K562 (cell line): ENCODE results near the gene ERFL. TPM values are rescaled to one million over a fixed set of nuclear protein-coding genes. Genes with fewer than 3 reads are reported as not detected.

ENCODE experiments used
- PHF8 ChIP-seq: fragments of 200-600 bp; sonication (generic); IDR thresholded peaks from 2 replicates; pipeline ENCODE4 v1.6.1; 2012; ENCODE audit warnings: mixed run types, mild to moderate bottlenecking, inconsistent platforms, low read length, moderate library complexity, borderline replicate concordance
- PML ChIP-seq: IDR thresholded peaks from 2 replicates; pipeline ENCODE4 v1.6.1; 2012; ENCODE audit warnings: low read length, inconsistent platforms
- RAD21 ChIP-seq, 2 experiments: fragments of 250-450 bp in 1 of 2; fragments of 450-650 bp in 1 of 2; sonication (Bioruptor Pico) in 1 of 2; formaldehyde crosslinking in 1 of 2; IDR thresholded peaks in 1 of 2; conservative IDR thresholded peaks in 1 of 2; 2 replicates each; pipeline versions ENCODE4 v1.4.0 to v1.8.0; 2020 to 2022; ENCODE audit warnings: mild to moderate bottlenecking in 2 of 2, moderate library complexity in 1 of 2
- SETDB1 ChIP-seq: IDR thresholded peaks from one replicate; pipeline ENCODE4 v1.6.1; 2012; ENCODE audit warnings: low read length, control low read depth, inconsistent platforms
- ZNF324 ChIP-seq: fragments of 250-450 bp; sonication (Bioruptor Pico); IDR thresholded peaks from 2 replicates; pipeline ENCODE4 v1.4.0; 2020; ENCODE audit warnings: mild to moderate bottlenecking
- ZNF696 ChIP-seq: fragments of 250-450 bp; sonication (Bioruptor Pico); conservative IDR thresholded peaks from 2 replicates; pipeline ENCODE4 v1.4.0; 2020; ENCODE audit warnings: mild to moderate bottlenecking, moderate library complexity
- polyA plus RNA-seq, 8 experiments: library from polyadenylated mRNA; depleted of rRNA in 4 of 8; stranded (reverse) in 5 of 8; unstranded in 3 of 8; fragments of >200 nt; fragmentation: Nextera tagmentation in 2 of 8; fragmentation: Illumina TruSeq in 1 of 8; extraction: Ambion mirVana in 2 of 8; extraction: Trizol in 1 of 8; gene quantifications; 2 replicates each; pipeline versions ENCODE4 v1.2.1 to v1.2.3, GENCODE V29; 2011 to 2014; ENCODE audit warnings: inconsistent platforms in 1 of 8, missing spikeins in 1 of 8
- total RNA-seq, 7 experiments: library from RNA; depleted of rRNA in 6 of 7; stranded (reverse); fragments of >200 nt in 6 of 7; fragmentation: Illumina TruSeq in 2 of 7; extraction: Trizol in 2 of 7; gene quantifications; 2 replicates each; pipeline versions ENCODE4 v1.2.1 to v1.2.3, GENCODE V29; 2011 to 2021; ENCODE audit warnings: low replicate concordance in 1 of 7
- TF ChIP-seq, protein P1 (sequence below): IDR thresholded peaks from 2 replicates; pipeline ENCODE4 v1.6.1; 2011; ENCODE audit warnings: borderline replicate concordance, low read depth, mild to moderate bottlenecking, moderate library complexity, low read length; ENCODE audit not compliant: insufficient read depth, poor library complexity, severe bottlenecking
- TF ChIP-seq, protein P2 (sequence below): IDR thresholded peaks from 2 replicates; pipeline ENCODE4 v1.6.1; 2016; ENCODE audit warnings: missing genetic modification characterization, missing compliant biosample characterization
- TF ChIP-seq, protein P3 (sequence below), 2 experiments: fragments of 450-650 bp in 1 of 2; IDR thresholded peaks; 2 replicates each; pipeline ENCODE4 v1.6.1; 2011 to 2017; ENCODE audit warnings: low read depth in 2 of 2, antibody characterized with exemption in 1 of 2, borderline replicate concordance in 1 of 2, low read length in 1 of 2, mild to moderate bottlenecking in 1 of 2, mixed read lengths in 1 of 2; ENCODE audit not compliant: control insufficient read depth in 1 of 2
- TF ChIP-seq, protein P4 (sequence below): fragments of 200-800 bp; sonication (Bioruptor generic); IDR thresholded peaks from 2 replicates; pipeline ENCODE4 v1.6.1; 2017; ENCODE audit warnings: missing genetic modification characterization, missing compliant biosample characterization
- TF ChIP-seq, protein P5 (sequence below): sonication (generic); formaldehyde crosslinking; IDR thresholded peaks from 2 replicates; pipeline ENCODE4 v1.8.1; 2022; ENCODE audit warnings: missing genetic modification reagents
- TF ChIP-seq, protein P6 (sequence below), 2 experiments: fragments of 200-800 bp in 1 of 2; sonication (Bioruptor generic) in 1 of 2; sonication (generic) in 1 of 2; formaldehyde crosslinking in 1 of 2; IDR thresholded peaks in 1 of 2; conservative IDR thresholded peaks in 1 of 2; 2 replicates each; pipeline versions ENCODE4 v1.5.0 to v1.6.1; 2016 to 2020; ENCODE audit warnings: missing compliant biosample characterization in 1 of 2, missing genetic modification characterization in 1 of 2, missing genetic modification reagents in 1 of 2

ERFL gene
- total and polyA plus RNA-seq, 9 of the 15 experiments (the other 6 are each of a cell fraction or from before 2014, with no cell fraction given) = 0.07 to 0.75 (median 0.32) TPM; not detected in 4

DNA sequence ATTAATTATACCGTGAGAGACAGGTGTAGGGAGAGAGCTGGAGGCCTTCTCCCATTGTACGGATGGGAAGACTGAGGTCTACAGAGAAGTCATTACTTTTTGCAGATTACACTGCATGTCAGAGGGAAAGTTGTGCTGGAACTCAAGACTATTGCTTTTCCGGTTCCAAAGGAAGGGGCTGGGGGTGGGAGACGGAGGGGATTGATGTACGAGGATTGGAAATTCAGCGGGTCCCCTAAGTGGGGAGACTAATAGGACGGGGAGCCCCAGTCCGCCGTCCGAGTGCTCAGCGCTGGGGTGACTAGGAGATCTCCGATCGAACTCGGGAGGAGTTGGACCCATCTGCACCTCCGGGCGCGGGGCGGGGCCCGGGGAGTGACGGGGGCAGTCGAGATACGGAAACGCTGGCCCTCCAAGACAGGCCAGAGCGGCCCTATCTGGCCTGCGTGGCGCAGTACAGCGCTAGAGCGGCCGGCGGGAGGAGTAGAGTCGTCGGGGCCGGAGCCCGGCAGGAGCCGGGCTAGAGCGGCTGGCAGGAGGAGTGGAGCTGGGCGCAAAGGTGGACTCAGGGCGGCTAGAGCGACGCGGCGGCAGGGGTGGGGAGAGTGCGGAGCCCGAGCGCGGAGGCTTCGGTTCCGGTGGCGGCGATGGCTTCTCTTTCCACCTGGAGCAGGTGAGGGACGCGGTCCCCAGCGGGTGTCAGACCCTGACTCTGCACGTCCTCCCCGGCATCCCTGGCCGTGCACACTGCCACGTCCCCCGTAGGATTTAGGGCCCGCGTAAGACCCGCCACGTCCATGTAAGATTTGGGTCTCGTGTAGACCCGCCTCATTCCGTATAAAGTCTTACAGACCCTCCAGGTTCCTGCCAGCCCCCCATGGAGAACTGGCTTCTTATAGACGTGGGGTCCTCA, 44.2 kb downstream of the ERFL start (continued):
- no peak; the same call in 1 of the 2 replicates for TF ChIP-seq PML
- TF ChIP-seq, protein P1, sequence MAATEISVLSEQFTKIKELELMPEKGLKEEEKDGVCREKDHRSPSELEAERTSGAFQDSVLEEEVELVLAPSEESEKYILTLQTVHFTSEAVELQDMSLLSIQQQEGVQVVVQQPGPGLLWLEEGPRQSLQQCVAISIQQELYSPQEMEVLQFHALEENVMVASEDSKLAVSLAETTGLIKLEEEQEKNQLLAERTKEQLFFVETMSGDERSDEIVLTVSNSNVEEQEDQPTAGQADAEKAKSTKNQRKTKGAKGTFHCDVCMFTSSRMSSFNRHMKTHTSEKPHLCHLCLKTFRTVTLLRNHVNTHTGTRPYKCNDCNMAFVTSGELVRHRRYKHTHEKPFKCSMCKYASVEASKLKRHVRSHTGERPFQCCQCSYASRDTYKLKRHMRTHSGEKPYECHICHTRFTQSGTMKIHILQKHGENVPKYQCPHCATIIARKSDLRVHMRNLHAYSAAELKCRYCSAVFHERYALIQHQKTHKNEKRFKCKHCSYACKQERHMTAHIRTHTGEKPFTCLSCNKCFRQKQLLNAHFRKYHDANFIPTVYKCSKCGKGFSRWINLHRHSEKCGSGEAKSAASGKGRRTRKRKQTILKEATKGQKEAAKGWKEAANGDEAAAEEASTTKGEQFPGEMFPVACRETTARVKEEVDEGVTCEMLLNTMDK = peak; percentile 80
- TF ChIP-seq, protein P2, sequence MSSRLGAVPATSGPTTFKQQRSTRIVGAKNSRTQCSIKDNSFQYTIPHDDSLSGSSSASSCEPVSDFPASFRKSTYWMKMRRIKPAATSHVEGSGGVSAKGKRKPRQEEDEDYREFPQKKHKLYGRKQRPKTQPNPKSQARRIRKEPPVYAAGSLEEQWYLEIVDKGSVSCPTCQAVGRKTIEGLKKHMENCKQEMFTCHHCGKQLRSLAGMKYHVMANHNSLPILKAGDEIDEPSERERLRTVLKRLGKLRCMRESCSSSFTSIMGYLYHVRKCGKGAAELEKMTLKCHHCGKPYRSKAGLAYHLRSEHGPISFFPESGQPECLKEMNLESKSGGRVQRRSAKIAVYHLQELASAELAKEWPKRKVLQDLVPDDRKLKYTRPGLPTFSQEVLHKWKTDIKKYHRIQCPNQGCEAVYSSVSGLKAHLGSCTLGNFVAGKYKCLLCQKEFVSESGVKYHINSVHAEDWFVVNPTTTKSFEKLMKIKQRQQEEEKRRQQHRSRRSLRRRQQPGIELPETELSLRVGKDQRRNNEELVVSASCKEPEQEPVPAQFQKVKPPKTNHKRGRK (tag) = no peak
- TF ChIP-seq, protein P3, sequence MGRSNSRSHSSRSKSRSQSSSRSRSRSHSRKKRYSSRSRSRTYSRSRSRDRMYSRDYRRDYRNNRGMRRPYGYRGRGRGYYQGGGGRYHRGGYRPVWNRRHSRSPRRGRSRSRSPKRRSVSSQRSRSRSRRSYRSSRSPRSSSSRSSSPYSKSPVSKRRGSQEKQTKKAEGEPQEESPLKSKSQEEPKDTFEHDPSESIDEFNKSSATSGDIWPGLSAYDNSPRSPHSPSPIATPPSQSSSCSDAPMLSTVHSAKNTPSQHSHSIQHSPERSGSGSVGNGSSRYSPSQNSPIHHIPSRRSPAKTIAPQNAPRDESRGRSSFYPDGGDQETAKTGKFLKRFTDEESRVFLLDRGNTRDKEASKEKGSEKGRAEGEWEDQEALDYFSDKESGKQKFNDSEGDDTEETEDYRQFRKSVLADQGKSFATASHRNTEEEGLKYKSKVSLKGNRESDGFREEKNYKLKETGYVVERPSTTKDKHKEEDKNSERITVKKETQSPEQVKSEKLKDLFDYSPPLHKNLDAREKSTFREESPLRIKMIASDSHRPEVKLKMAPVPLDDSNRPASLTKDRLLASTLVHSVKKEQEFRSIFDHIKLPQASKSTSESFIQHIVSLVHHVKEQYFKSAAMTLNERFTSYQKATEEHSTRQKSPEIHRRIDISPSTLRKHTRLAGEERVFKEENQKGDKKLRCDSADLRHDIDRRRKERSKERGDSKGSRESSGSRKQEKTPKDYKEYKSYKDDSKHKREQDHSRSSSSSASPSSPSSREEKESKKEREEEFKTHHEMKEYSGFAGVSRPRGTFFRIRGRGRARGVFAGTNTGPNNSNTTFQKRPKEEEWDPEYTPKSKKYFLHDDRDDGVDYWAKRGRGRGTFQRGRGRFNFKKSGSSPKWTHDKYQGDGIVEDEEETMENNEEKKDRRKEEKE (IDR thresholded peaks at IDR 0.05; ENCODE audit: borderline replicate concordance in 1 of 2, control insufficient read depth in 1 of 2, low read depth in 2 of 2, low read length in 1 of 2) = peak in 1 of 2 experiments; percentile 94; a peak in 2 of 4 replicates
- TF ChIP-seq RAD21 (CRISPR knock-in tag; conservative IDR thresholded peaks at IDR 0.05 in 1 of 2, IDR thresholded peaks at IDR 0.05 in 1 of 2) = no peak
- TF ChIP-seq, protein P4, sequence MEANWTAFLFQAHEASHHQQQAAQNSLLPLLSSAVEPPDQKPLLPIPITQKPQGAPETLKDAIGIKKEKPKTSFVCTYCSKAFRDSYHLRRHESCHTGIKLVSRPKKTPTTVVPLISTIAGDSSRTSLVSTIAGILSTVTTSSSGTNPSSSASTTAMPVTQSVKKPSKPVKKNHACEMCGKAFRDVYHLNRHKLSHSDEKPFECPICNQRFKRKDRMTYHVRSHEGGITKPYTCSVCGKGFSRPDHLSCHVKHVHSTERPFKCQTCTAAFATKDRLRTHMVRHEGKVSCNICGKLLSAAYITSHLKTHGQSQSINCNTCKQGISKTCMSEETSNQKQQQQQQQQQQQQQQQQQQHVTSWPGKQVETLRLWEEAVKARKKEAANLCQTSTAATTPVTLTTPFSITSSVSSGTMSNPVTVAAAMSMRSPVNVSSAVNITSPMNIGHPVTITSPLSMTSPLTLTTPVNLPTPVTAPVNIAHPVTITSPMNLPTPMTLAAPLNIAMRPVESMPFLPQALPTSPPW (CRISPR knock-in tag) = peak; percentile 82
- TF ChIP-seq, protein P5, sequence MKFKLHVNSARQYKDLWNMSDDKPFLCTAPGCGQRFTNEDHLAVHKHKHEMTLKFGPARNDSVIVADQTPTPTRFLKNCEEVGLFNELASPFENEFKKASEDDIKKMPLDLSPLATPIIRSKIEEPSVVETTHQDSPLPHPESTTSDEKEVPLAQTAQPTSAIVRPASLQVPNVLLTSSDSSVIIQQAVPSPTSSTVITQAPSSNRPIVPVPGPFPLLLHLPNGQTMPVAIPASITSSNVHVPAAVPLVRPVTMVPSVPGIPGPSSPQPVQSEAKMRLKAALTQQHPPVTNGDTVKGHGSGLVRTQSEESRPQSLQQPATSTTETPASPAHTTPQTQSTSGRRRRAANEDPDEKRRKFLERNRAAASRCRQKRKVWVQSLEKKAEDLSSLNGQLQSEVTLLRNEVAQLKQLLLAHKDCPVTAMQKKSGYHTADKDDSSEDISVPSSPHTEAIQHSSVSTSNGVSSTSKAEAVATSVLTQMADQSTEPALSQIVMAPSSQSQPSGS (CRISPR knock-in tag) = no peak
- TF ChIP-seq, protein P6, sequence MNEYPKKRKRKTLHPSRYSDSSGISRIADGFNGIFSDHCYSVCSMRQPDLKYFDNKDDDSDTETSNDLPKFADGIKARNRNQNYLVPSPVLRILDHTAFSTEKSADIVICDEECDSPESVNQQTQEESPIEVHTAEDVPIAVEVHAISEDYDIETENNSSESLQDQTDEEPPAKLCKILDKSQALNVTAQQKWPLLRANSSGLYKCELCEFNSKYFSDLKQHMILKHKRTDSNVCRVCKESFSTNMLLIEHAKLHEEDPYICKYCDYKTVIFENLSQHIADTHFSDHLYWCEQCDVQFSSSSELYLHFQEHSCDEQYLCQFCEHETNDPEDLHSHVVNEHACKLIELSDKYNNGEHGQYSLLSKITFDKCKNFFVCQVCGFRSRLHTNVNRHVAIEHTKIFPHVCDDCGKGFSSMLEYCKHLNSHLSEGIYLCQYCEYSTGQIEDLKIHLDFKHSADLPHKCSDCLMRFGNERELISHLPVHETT (CRISPR knock-in tag; conservative IDR thresholded peaks at IDR 0.05 in 1 of 2, IDR thresholded peaks at IDR 0.05 in 1 of 2) = peak in 1 of 2 experiments; percentile 96; a peak in 2 of 4 replicates
- TF ChIP-seq PHF8 = peak; percentile 64; the same call in 1 of the 2 replicates
- peak; percentile 29; the same call in 1 of the 2 replicates for TF ChIP-seq ZNF324 (CRISPR knock-in tag)
- no peak for TF ChIP-seq ZNF696 (CRISPR knock-in tag)
- TF ChIP-seq SETDB1 = no peak
